Measurements from ENCODE around the gene EFHC1.

- TF ChIP-seq CTCF (IDR thresholded peaks at IDR 0.05): no peak
- TF ChIP-seq POLR2A (IDR thresholded peaks at IDR 0.05): no peak
Observed at GRCh38 chr6:52543262-52543661, 123.1 kb downstream of the EFHC1 start.

All from prostate gland (tissue), 2 donors.